IMR-90 (cell line): ENCODE data around the gene DERL3. TPM values are rescaled to one million over a fixed set of nuclear protein-coding genes. Genes with fewer than 3 reads are reported as not detected.
A peak's percentile ranks its signal among the peaks of the same experiment; 100 is the strongest.

Source experiments
- ATAC-seq: fragments of 200-7000 bp; cut with Tn5 transposase; 2 replicates; pipeline ENCODE4 v1.9.1; 2020; ENCODE audit warnings: low read depth, mild to moderate bottlenecking, moderate library complexity
- BruUV-seq: library from RNA; stranded (reverse); fragments of 400-500 nt; replicated peaks from 2 replicates; lab custom pipeline; 2021; lab: Mats Ljungman, UMichigan
- CTCF ChIA-PET: fragments of 300-600 bp; formaldehyde crosslinking; extraction: SDS; loops from one replicate; lab custom pipeline; 2021; ENCODE audit warnings: antibody characterized with exemption; lab: Yijun Ruan, JAX
- POLR2A ChIA-PET: fragments of 300-600 bp; sonication (Branson Sonifier 250); formaldehyde crosslinking; loops from one replicate; lab custom pipeline; 2022; ENCODE audit warnings: antibody characterized with exemption; ENCODE audit not compliant: unreplicated experiment; lab: Charles Lee
- DNase-seq: peaks from one replicate; pipeline ENCODE4 v3.0.0; 2013
- H2AFZ ChIP-seq: replicated peaks from 2 replicates; pipeline ENCODE3; 2013; ENCODE audit warnings: low read length, mild to moderate bottlenecking; ENCODE audit not compliant: poor library complexity
- H2AK5ac ChIP-seq: 2 replicates; pipeline ENCODE4 v1.6.1; 2013; ENCODE audit warnings: low read depth, low read length, inconsistent platforms
- H2AK9ac ChIP-seq: replicated peaks from 2 replicates; pipeline ENCODE3; 2013; ENCODE audit warnings: mild to moderate bottlenecking, low read depth, low read length, moderate library complexity; ENCODE audit not compliant: poor library complexity
- H2BK120ac ChIP-seq: 2 replicates; pipeline ENCODE4 v1.6.1; 2013; ENCODE audit warnings: low read depth, low read length, inconsistent platforms
- H2BK15ac ChIP-seq: 3 replicates; pipeline ENCODE4 v1.6.1; 2013; ENCODE audit warnings: low read depth, low read length, inconsistent platforms
- H2BK20ac ChIP-seq: 2 replicates; pipeline ENCODE4 v1.6.1; 2013; ENCODE audit warnings: low read depth, mild to moderate bottlenecking, inconsistent platforms, low read length, moderate library complexity
- H2BK5ac ChIP-seq: 2 replicates; pipeline ENCODE4 v1.6.1; 2013; ENCODE audit warnings: mild to moderate bottlenecking, low read depth, low read length, inconsistent platforms; ENCODE audit not compliant: poor library complexity, severe bottlenecking
- H3K14ac ChIP-seq: replicated peaks from 2 replicates; pipeline ENCODE4 v1.6.1; 2013; ENCODE audit warnings: low read depth, low read length, inconsistent platforms
- H3K18ac ChIP-seq: 2 replicates; pipeline ENCODE4 v1.6.1; 2013; ENCODE audit warnings: low read depth, low read length, control low read depth
- H3K23ac ChIP-seq: 2 replicates; pipeline ENCODE4 v1.6.1; 2013; ENCODE audit warnings: low read depth, low read length, inconsistent platforms
- H3K27ac ChIP-seq: 2 replicates; pipeline ENCODE4 v1.5.1; 2013; ENCODE audit warnings: mild to moderate bottlenecking, control low read depth, low read length; ENCODE audit not compliant: insufficient read depth
- H3K27me3 ChIP-seq: 2 replicates; pipeline ENCODE4 v1.6.1; 2013; ENCODE audit warnings: low read length; ENCODE audit not compliant: control insufficient read depth, insufficient read depth
- H3K36me3 ChIP-seq: 2 replicates; pipeline ENCODE4 v1.6.1; 2013; ENCODE audit warnings: low read length, mixed read lengths; ENCODE audit not compliant: control insufficient read depth, insufficient read depth
- H3K4ac ChIP-seq: 2 replicates; pipeline ENCODE4 v1.6.1; 2013; ENCODE audit warnings: low read depth, low read length, inconsistent platforms
- H3K4me1 ChIP-seq: 2 replicates; pipeline ENCODE4 v1.6.1; 2013; ENCODE audit warnings: low read length, mixed read lengths; ENCODE audit not compliant: control insufficient read depth, insufficient read depth
- H3K4me2 ChIP-seq: 2 replicates; pipeline ENCODE4 v1.6.1; 2013; ENCODE audit warnings: low read depth, mild to moderate bottlenecking, control low read depth, low read length, moderate library complexity
- H3K4me3 ChIP-seq: 2 replicates; pipeline ENCODE4 v1.5.1; 2013; ENCODE audit warnings: low read depth, mild to moderate bottlenecking, control low read depth, low read length, moderate library complexity; ENCODE audit not compliant: insufficient read depth
- H3K56ac ChIP-seq: 2 replicates; pipeline ENCODE4 v1.6.1; 2013; ENCODE audit warnings: low read length, inconsistent platforms; ENCODE audit not compliant: insufficient read depth; ENCODE audit errors: extremely low read depth
- H3K79me1 ChIP-seq, 2 experiments: 2 replicates each; pipeline ENCODE4 v1.6.1; 2013; ENCODE audit warnings: low read length in 2 of 2, inconsistent platforms in 1 of 2, low read depth in 1 of 2
- H3K9ac ChIP-seq: 2 replicates; pipeline ENCODE4 v1.6.1; 2013; ENCODE audit warnings: low read depth, low read length, control low read depth
- H3K9me1 ChIP-seq: 2 replicates; pipeline ENCODE4 v1.6.1; 2013; ENCODE audit warnings: low read length, inconsistent platforms; ENCODE audit not compliant: insufficient read depth
- H3K9me3 ChIP-seq: 2 replicates; pipeline ENCODE4 v1.6.1; 2013; ENCODE audit warnings: low read length; ENCODE audit not compliant: control insufficient read depth, insufficient read depth
- H4K20me1 ChIP-seq: 2 replicates; pipeline ENCODE4 v1.6.1; 2013; ENCODE audit warnings: low read length, inconsistent platforms; ENCODE audit not compliant: insufficient read depth
- H4K5ac ChIP-seq: 2 replicates; pipeline ENCODE4 v1.6.1; 2013; ENCODE audit warnings: mild to moderate bottlenecking, low read depth, low read length, control low read depth
- H4K8ac ChIP-seq, 2 experiments: 2 replicates each; pipeline ENCODE4 v1.6.1; 2013; ENCODE audit warnings: low read depth in 2 of 2, low read length in 2 of 2, control low read depth in 1 of 2, inconsistent platforms in 1 of 2
- H4K91ac ChIP-seq: 2 replicates; pipeline ENCODE4 v1.6.1; 2013; ENCODE audit warnings: low read depth, low read length, inconsistent platforms; ENCODE audit not compliant: insufficient read depth
- BHLHE40 ChIP-seq: fragments of 150-350 bp; IDR thresholded peaks from 2 replicates; pipeline ENCODE4 v1.6.1; 2016; ENCODE audit warnings: mild to moderate bottlenecking, low read depth, low read length
- CEBPB ChIP-seq: IDR thresholded peaks from 2 replicates; pipeline ENCODE4 v1.6.1; 2012; ENCODE audit warnings: low read depth, low read length, improper control_type of control experiment
- CHD1 ChIP-seq: IDR thresholded peaks from 2 replicates; pipeline ENCODE4 v1.6.1; 2012; ENCODE audit warnings: low read depth, low read length, improper control_type of control experiment
- FOS ChIP-seq: fragments of 150-350 bp; IDR thresholded peaks from 2 replicates; pipeline ENCODE4 v1.6.1; 2016; ENCODE audit warnings: low read depth, low read length
- MAFK ChIP-seq: IDR thresholded peaks from 2 replicates; pipeline ENCODE4 v1.6.1; 2012; ENCODE audit warnings: low read depth, low read length, improper control_type of control experiment
- MAZ ChIP-seq: IDR thresholded peaks from 2 replicates; pipeline ENCODE4 v1.6.1; 2012; ENCODE audit warnings: low read depth, mild to moderate bottlenecking, low read length, improper control_type of control experiment, moderate library complexity, borderline replicate concordance
- MXI1 ChIP-seq: IDR thresholded peaks from 2 replicates; pipeline ENCODE4 v1.6.1; 2012; ENCODE audit warnings: low read depth, mild to moderate bottlenecking, low read length, moderate library complexity, borderline replicate concordance
- NFE2L2 ChIP-seq: fragments of 150-350 bp; IDR thresholded peaks from 2 replicates; pipeline ENCODE4 v1.6.1; 2016; ENCODE audit warnings: low read depth, mild to moderate bottlenecking, low read length
- POLR2A ChIP-seq: IDR thresholded peaks from 2 replicates; pipeline ENCODE4 v1.6.1; 2012; ENCODE audit warnings: mild to moderate bottlenecking, low read depth, low read length
- RAD21 ChIP-seq: IDR thresholded peaks from 2 replicates; pipeline ENCODE4 v1.6.1; 2012; ENCODE audit warnings: low read length, improper control_type of control experiment
- RCOR1 ChIP-seq: IDR thresholded peaks from 2 replicates; pipeline ENCODE4 v1.6.1; 2012; ENCODE audit warnings: mild to moderate bottlenecking, low read length, improper control_type of control experiment; ENCODE audit not compliant: insufficient replicate concordance
- RFX5 ChIP-seq: IDR thresholded peaks from 2 replicates; pipeline ENCODE4 v1.8.0; 2012; ENCODE audit warnings: low read depth, mild to moderate bottlenecking, low read length, moderate library complexity
- SMC3 ChIP-seq: fragments of 150-350 bp; IDR thresholded peaks from 2 replicates; pipeline ENCODE4 v1.6.1; 2016; ENCODE audit warnings: low read depth, mild to moderate bottlenecking, antibody characterized with exemption, low read length, moderate library complexity
- WGBS, 2 experiments: methylation state at CpG; one replicate each; pipeline versions ENCODE4 v1.1.5 to v1.1.7; 2013; ENCODE audit warnings: missing lambda C conversion rate in 2 of 2; ENCODE audit not compliant: insufficient read length in 1 of 2; ENCODE audit errors: extremely low coverage in 2 of 2; 5-methylcytosine and 5-hydroxymethylcytosine counted together
- dilution Hi-C: fragments of 300-500 bp; cut with HindIII; formaldehyde crosslinking; loops from one replicate; pipeline ENCODE4 v1.14.3; 2018; ENCODE audit warnings: low sequenced_read_pairs; ENCODE audit not compliant: unreplicated experiment
- in situ Hi-C: fragments of 300-500 bp; cut with MboI; formaldehyde crosslinking; loops from 3 replicates; pipeline ENCODE4 v1.14.3; 2019; ENCODE audit warnings: low sequenced_read_pairs, inconsistent platforms, mixed read lengths
- intact Hi-C: fragments of 100-400 bp; cut with micrococcal nuclease; formaldehyde crosslinking; loops from 2 replicates; pipeline ENCODE4 v1.10.0; 2022
- polyA plus RNA-seq, 3 experiments: library from polyadenylated mRNA; depleted of rRNA; stranded (reverse); fragments of >200 nt; gene quantifications; 2 replicates each; pipeline ENCODE4 v1.2.3, GENCODE V29; 2012; ENCODE audit warnings: low replicate concordance in 1 of 3
- total RNA-seq: library from RNA; depleted of rRNA; stranded (reverse); fragments of >200 nt; gene quantifications from 2 replicates; pipeline ENCODE4 v1.2.3, GENCODE V29; 2012
- TF ChIP-seq, protein P1 (sequence below): conservative IDR thresholded peaks from 2 replicates; pipeline ENCODE4 v1.5.1; 2012; ENCODE audit warnings: mild to moderate bottlenecking, low read depth, low read length, improper control_type of control experiment
- TF ChIP-seq, protein P2 (sequence below): fragments of 150-350 bp; IDR thresholded peaks from 2 replicates; pipeline ENCODE4 v1.6.1; 2017; ENCODE audit warnings: mild to moderate bottlenecking, antibody characterized with exemption, low read length, low read depth

The DERL3 gene
- total and polyA plus RNA-seq, 2 of the 4 experiments (the other 2 are of a cell fraction) = 0.18 to 0.62 TPM

DNA sequence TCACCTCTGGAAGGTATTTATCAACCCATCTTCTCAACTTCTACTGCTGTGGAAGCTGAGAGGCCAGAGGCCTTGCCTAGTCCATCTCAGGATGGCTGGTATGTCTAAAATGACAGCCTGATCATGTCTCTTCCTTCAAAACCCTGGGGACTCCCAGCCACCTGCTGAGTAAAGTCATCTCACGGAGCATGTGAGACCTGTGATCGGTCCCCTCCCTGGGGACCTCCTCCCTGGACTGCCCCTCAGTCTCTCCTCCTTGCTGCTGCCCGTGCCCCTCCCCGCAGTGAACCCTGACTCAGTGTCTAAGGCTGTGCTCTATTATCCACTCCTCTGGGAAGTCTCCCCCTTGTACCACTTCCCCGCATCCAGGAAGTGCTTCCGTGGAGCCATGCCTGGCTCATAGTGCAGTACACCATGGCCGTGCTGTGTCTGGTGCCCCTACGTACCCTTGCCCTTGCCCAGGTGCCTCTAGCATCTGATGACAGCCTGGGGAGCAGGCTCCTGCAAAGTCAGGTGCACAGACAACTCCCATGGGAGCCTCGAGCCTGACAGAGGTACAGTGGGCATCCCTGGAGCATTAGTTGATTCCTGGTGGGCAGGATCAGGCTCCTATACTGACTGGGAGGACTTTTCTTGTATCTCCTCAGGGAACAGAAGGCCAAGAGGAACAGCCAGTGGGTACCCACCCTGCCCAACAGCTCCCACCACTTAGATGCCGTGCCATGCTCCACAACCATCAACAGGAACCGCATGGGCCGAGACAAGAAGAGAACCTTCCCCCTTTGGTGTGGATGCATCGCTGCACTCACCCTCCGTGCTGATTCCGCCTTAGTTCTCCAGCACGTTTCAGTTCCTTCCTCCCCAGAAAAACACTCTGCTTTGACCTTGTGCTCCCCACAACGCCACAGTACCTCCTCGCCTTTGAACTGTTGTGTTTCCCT is 38.2 kb downstream of the DERL3 start:
- dilution Hi-C loops = no loop called here
- Histone ChIP-seq H2BK120ac (no peak overlapping the region), H3K27me3 (no peaks in the 10 kb centered on the region), H2AFZ (no peak overlapping the region), H3K9ac (no peak overlapping the region), H4K91ac (no peak overlapping the region), H2BK15ac (no peak overlapping the region), H3K27ac (no peak overlapping the region), H3K4me2 (no peak overlapping the region), H3K36me3 (peaks cover 70% of the 10 kb centered on the region), H2BK20ac (no peak overlapping the region), H3K4me3 (no peak overlapping the region), H2BK5ac (no peak overlapping the region), H3K4me1 (no peaks in the 10 kb centered on the region), H4K8ac (no peak overlapping the region), H3K23ac (no peak overlapping the region), H3K79me1 (peaks cover 0 to 25% of the 10 kb centered on the region in 2 experiments; a peak in 3 of 4 replicates), H3K56ac (no peak overlapping the region), H4K20me1 (no peaks in the 10 kb centered on the region; the same call in 1 of the 2 replicates), H3K14ac (no peak overlapping the region), H3K4ac (no peak overlapping the region), H3K18ac (no peak overlapping the region), H4K5ac (no peak overlapping the region), H2AK9ac (peak overlapping the region; percentile 55), H2AK5ac (no peak overlapping the region), H3K9me3 (no peaks in the 10 kb centered on the region), H3K9me1 (no peaks in the 10 kb centered on the region)
- no peak for DNase-seq
- POLR2A ChIA-PET = no interaction called here
- 99% methylated on average over 16 of the region's 18 CpGs; no CpG with 5 or more reads in 1 of the 2 experiments for WGBS, 2 experiments
- in situ Hi-C loops = no loop called here
- no TSS peak for BruUV-seq
- no peak for ATAC-seq
- intact Hi-C loops = no loop called here
- CTCF ChIA-PET = no interaction called here
- TF ChIP-seq, protein P1, sequence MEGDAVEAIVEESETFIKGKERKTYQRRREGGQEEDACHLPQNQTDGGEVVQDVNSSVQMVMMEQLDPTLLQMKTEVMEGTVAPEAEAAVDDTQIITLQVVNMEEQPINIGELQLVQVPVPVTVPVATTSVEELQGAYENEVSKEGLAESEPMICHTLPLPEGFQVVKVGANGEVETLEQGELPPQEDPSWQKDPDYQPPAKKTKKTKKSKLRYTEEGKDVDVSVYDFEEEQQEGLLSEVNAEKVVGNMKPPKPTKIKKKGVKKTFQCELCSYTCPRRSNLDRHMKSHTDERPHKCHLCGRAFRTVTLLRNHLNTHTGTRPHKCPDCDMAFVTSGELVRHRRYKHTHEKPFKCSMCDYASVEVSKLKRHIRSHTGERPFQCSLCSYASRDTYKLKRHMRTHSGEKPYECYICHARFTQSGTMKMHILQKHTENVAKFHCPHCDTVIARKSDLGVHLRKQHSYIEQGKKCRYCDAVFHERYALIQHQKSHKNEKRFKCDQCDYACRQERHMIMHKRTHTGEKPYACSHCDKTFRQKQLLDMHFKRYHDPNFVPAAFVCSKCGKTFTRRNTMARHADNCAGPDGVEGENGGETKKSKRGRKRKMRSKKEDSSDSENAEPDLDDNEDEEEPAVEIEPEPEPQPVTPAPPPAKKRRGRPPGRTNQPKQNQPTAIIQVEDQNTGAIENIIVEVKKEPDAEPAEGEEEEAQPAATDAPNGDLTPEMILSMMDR = no peak
- no peak for TF ChIP-seq BHLHE40
- TF ChIP-seq RAD21 = no peak
- TF ChIP-seq RCOR1 = no peak
- TF ChIP-seq SMC3 = no peak
- no peak for TF ChIP-seq RFX5
- TF ChIP-seq MAFK = no peak
- no peak for TF ChIP-seq NFE2L2
- TF ChIP-seq CEBPB = no peak
- no peak for TF ChIP-seq CHD1
- TF ChIP-seq POLR2A = no peak
- TF ChIP-seq FOS = no peak
- TF ChIP-seq MXI1 = no peak
- TF ChIP-seq, protein P2, sequence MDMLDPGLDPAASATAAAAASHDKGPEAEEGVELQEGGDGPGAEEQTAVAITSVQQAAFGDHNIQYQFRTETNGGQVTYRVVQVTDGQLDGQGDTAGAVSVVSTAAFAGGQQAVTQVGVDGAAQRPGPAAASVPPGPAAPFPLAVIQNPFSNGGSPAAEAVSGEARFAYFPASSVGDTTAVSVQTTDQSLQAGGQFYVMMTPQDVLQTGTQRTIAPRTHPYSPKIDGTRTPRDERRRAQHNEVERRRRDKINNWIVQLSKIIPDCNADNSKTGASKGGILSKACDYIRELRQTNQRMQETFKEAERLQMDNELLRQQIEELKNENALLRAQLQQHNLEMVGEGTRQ = no peak
- TF ChIP-seq MAZ = no peak
